B cell (primary cell): ENCODE results near the gene PHACTR1.

Experiments
- CTCF ChIP-seq: fragments of 200-600 bp; IDR thresholded peaks from one replicate; pipeline ENCODE4 v1.8.0; 2022; ENCODE audit warnings: antibody characterized with exemption, mild to moderate bottlenecking
- EZH2 ChIP-seq: IDR thresholded peaks from 2 replicates; pipeline ENCODE4 v1.6.1; 2012; ENCODE audit warnings: borderline replicate concordance, low read depth, mild to moderate bottlenecking, moderate library complexity, low read length; ENCODE audit not compliant: insufficient read depth, poor library complexity, severe bottlenecking

DNA sequence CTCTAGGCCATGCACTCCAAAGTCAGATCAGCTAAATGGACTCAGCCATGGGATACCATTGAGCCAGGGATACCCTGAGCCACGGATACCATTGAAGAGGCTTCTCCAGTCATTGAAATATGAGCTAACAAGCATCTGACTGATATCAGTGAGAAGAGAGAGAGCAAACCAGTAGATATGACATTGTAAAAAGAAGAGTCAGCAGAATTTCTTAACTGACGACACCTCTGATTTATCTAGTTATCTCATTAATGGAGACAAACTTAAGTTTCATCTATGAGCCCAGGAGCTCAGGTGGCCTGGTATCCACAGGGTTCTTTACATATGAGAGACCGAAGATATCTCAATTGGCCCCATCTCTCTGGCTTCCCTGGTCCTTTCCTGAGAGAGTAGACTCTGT, 471.1 kb downstream of the PHACTR1 start:
- TF ChIP-seq CTCF (no peak), EZH2 (no peak)
